ENCODE measurements around the gene KLF6.

KLF6 gene

DNA sequence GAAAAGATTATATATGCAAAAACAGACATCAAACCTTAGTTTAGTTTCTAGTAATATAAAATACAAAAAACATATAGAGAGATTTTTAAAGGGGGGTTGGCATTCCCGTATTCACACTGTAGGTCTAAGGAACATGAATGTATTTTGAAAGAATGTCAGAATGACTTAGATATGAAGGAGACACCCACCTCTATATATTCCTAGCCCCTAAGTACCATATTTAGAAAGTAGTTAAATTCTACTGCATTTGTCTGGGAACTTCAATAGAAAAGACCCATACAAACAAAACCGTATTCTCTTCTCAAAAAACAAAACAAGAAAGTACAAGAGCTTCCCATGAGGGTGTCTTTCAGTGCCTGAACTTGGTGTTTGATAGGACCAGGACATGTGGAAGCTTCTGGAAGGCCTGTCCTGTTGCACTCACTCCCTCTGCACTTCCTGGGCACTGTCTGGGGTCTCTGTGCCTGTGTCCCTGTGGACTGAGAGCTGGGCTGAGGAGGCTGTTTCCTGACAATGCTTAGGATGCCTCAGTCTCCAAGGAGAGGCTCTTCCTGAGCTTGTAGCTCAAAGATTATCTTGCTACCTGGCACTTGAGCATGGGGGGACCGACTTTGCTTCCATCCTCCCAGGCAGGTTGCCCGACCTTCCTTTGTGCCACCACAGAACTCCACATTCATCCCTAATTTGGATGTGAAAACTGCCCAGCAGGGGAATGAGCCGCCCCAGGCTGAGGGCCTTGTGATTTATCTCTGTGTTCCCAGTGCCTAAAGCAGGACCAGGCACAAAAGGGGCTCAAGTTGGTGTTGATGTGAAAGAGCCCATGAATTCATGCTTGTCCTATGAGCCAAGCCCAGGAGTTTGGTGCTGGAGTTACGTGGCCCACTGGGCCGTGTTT lies 44.4 kb upstream of the KLF6 start:
- in situ Hi-C loops (cut with MboI; ENCODE audit: low sequenced_read_pairs, unreplicated experiment) = no loop called here
- no peak for DNase-seq (ENCODE audit: low spot score)
- no peak for TF ChIP-seq CTCF (IDR thresholded peaks at IDR 0.05; ENCODE audit: borderline replicate concordance, control extremely low read depth, extremely low read depth, insufficient read depth, missing control alignments)

DNA sequence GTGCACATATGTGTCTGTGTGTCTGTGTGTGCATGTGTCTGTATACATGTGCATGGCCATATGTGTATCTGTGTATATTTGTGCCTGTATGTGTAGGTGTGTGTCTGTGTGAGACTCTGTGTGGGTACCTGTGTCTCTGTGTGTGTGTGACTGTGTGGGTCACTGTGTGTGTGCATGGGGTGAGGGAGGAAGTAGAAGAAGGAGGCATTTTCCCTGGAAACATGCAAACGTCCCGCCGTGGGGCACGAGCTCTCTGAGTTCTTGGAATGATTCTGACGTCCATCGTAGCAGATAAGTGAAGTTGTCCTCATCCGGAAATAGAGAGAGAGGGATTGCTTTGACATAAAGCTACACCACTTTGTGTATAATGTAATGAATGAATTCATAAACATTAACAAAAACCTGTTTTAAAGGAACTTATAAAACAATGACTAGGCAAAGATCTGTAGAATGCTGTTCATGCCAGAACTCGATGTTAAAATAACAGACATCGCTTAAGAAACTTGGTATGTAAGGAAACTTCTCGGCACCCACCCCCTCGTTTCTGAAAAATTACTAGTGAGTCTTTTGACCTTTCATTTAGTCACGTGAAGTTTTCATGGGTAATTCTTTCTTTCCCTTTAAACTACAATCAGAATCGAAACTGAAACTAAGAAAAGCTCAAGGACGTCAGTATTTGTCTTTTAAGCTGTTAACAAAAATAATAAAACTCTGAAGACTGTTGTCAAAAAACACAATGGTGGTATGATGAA lies 43.6 kb upstream of the KLF6 start:
- in situ Hi-C loops (cut with MboI; ENCODE audit: low sequenced_read_pairs, unreplicated experiment) = no loop called here
- DNase-seq (ENCODE audit: low spot score) = peak; percentile 74
- TF ChIP-seq CTCF (IDR thresholded peaks at IDR 0.05; ENCODE audit: borderline replicate concordance, control extremely low read depth, extremely low read depth, insufficient read depth, missing control alignments) = no peak

- no peak for TF ChIP-seq CTCF (IDR thresholded peaks at IDR 0.05; ENCODE audit: borderline replicate concordance, control extremely low read depth, extremely low read depth, insufficient read depth, missing control alignments)
- in situ Hi-C loops (cut with MboI; ENCODE audit: low sequenced_read_pairs, unreplicated experiment) = no loop called here
- DNase-seq (ENCODE audit: low spot score) = no peak
Observed at GRCh38 chr10:3827768-3828403, 42.9 kb upstream of the KLF6 start.

DNA sequence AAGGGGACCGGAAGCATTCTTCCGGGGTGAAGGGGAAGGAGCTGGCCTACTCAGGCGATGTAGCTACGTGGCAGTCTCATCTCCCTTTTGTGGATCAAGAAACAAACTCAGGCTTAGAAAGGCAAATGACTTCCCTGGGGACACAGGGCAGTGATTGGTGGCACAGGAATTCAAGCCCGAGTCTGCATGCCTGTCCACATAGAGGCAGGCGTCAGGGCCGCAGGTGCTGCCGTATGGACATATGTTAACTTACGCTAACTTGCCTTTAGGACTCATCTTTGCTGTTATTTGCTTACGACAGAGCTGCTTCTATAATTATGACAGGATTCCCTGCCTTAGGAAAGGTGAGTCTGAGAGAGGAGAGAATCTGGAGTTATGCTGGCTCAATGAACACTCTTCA lies 42.3 kb upstream of the KLF6 start:
- no peak for TF ChIP-seq CTCF (IDR thresholded peaks at IDR 0.05; ENCODE audit: borderline replicate concordance, control extremely low read depth, extremely low read depth, insufficient read depth, missing control alignments)
- no peak for DNase-seq (ENCODE audit: low spot score)
- in situ Hi-C loops (cut with MboI; ENCODE audit: low sequenced_read_pairs, unreplicated experiment) = no loop called here

DNA sequence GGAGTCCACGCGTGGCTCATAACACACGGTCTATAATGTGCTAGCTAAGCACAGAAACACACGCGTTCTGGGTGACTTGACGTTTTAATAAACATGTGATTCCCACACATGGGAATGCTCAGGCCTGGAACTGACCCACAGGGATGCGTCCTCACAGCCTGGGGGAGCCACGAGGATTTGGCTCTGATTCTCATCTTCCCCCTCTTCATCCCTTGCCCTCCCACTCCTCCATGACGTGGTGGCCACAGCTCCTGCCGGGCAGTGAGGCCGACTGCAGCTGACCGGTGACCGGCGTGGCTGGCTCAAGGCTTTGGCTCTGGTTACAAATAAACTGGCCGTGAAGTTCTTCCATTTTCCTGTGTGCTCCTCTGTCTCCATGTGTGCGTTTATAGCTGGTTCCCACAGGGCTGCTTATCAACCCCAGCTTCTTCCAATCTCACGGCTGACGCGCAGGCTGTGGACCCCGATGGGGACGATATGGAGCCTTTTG lies 40.9 kb upstream of the KLF6 start:
- DNase-seq (ENCODE audit: low spot score) = no peak
- no peak for TF ChIP-seq CTCF (IDR thresholded peaks at IDR 0.05; ENCODE audit: borderline replicate concordance, control extremely low read depth, extremely low read depth, insufficient read depth, missing control alignments)
- in situ Hi-C loops (cut with MboI; ENCODE audit: low sequenced_read_pairs, unreplicated experiment) = no loop called here

GRCh38 chr10:3825244-3825643 lies 40.2 kb upstream of the KLF6 start:
- no peak for TF ChIP-seq CTCF (IDR thresholded peaks at IDR 0.05; ENCODE audit: borderline replicate concordance, control extremely low read depth, extremely low read depth, insufficient read depth, missing control alignments)
- in situ Hi-C loops (cut with MboI; ENCODE audit: low sequenced_read_pairs, unreplicated experiment) = no loop called here
- DNase-seq (ENCODE audit: low spot score) = no peak
